Measurements from ENCODE around the gene TBC1D7.

GRCh38 chr6:13288969-13289391 is 39.4 kb downstream of the TBC1D7 start:
- TF ChIP-seq POLR2A (IDR thresholded peaks at IDR 0.05; ENCODE audit: low read depth, low read length) (no peak), POLR2AphosphoS5 (IDR thresholded peaks at IDR 0.05; ENCODE audit: low read depth, low read length) (no peak)

Data from GM12892 (cell line).